ENCODE data around the gene PAPSS2. TPM values are rescaled to one million over a fixed set of nuclear protein-coding genes. Genes with fewer than 3 reads are reported as not detected.

Gene PAPSS2
- total and polyA plus RNA-seq, 2 donors (not counting 3 experiments of a cell fraction or from before 2014, with no cell fraction given), result 27.9 to 82.6 TPM

DNA sequence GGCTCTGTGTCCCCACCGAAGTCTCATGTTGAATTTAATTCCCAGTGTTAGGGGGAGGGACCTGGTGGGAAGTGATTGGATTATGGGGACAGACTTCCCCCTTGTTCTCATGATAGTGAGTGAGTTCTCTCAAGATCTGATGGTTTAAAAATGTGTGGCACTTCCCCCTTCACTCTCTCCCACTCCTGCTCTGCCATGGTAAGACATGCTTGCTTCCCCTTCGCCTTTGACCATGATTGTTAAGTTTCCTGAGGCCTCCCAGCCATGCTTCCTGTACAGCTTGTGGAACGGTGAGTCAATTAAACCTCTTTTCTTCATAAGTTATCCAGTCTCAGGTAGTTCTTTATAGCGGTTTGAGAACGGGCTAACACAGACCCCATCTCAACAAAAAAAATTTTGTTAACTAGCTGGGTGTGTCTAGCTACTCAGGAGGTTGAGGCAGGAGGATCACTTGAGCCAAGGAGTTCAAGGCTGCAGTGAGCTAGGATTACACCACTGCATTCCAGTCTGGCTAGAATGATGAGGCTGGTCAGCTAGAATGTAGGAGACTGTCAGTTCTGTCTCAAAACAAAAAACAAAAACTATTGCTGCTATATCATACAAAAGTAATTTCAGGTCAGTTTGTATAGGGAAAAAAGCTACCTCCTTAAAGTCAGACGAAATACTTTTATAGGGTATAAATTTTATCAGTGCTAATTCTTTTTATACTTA lies 100.7 kb downstream of the PAPSS2 start:
- ChIA-PET POLR2A (interaction anchor here (0.6 kb wide), 1 partner anchor 15 kb away, joined by 6 read pairs; no protein-coding TSS in a partner anchor), CTCF (interaction anchor here (0.6 to 3.8 kb wide), 9 partner anchors 10 to 103 kb away, joined by 3 to 23 read pairs (median 6); no protein-coding TSS in a partner anchor)
- dilution Hi-C loops (cut with MboI; ENCODE audit: extremely low pct_ligation_motif_present, low sequenced_read_pairs), result no loop called here
- TSS peak; percentile 85 for BruUV-seq (replicated peaks)
- H3K9me3 ChIP-seq (replicated peaks; ENCODE audit: control insufficient read depth, insufficient read depth, low read length), result no peaks in the 10 kb centered on the region
- peak; percentile 79 for DNase-seq (ENCODE audit: low read depth, low spot score)
- no peaks in the 10 kb centered on the region for H3K27me3 ChIP-seq (ENCODE audit: control insufficient read depth in 2 of 2, insufficient read depth in 2 of 2, low read length in 2 of 2)
- H3K4me3 ChIP-seq (replicated peaks in 1 of 3; ENCODE audit: insufficient read depth in 1 of 3, low read depth in 1 of 3, low read length in 3 of 3), result peak overlapping the region in 1 of 3 experiments; percentile 27
- TF ChIP-seq POLR2AphosphoS5 (IDR thresholded peaks at IDR 0.05; ENCODE audit: insufficient read depth, low read depth, low read length) (peak; percentile 47), FOS (IDR thresholded peaks at IDR 0.05; ENCODE audit: borderline replicate concordance, insufficient read depth, low read length) (peak; percentile 23), MYC (IDR thresholded peaks at IDR 0.05; ENCODE audit: low read depth, low read length) (no peak)
- peak overlapping the region; percentile 4 for H3K9ac ChIP-seq (replicated peaks; ENCODE audit: extremely low read depth, insufficient read depth, low read length)
- H3K27ac ChIP-seq (ENCODE audit: insufficient read depth, low read depth, low read length), result peak overlapping the region; percentile 81
- no peaks in the 10 kb centered on the region for H3K79me2 ChIP-seq (ENCODE audit: control insufficient read depth, insufficient read depth, low read length)
- H3K9me1 ChIP-seq (replicated peaks; ENCODE audit: control insufficient read depth, extremely low read depth, insufficient read depth, low read length), result peaks cover 2% of the 10 kb centered on the region
- H3K4me1 ChIP-seq (ENCODE audit: control insufficient read depth, extremely low read depth, insufficient read depth, low read length), result peaks cover 29% of the 10 kb centered on the region
- no peaks in the 10 kb centered on the region for H4K20me1 ChIP-seq (replicated peaks; ENCODE audit: control insufficient read depth, extremely low read depth, insufficient read depth, low read length)
- H3K4me2 ChIP-seq (ENCODE audit: insufficient read depth, low read length), result peak overlapping the region; percentile 70
- peak overlapping the region; percentile 61 for H2AFZ ChIP-seq (ENCODE audit: low read depth, low read length)
- H3K36me3 ChIP-seq (ENCODE audit: control insufficient read depth in 2 of 2, extremely low read depth in 1 of 2, insufficient read depth in 2 of 2, low read length in 2 of 2), result peaks cover 0 to 2% of the 10 kb centered on the region in 2 experiments
- FAIRE-seq, result peak; percentile 96
- intact Hi-C loops (cut with micrococcal nuclease), result no loop called here

DNA sequence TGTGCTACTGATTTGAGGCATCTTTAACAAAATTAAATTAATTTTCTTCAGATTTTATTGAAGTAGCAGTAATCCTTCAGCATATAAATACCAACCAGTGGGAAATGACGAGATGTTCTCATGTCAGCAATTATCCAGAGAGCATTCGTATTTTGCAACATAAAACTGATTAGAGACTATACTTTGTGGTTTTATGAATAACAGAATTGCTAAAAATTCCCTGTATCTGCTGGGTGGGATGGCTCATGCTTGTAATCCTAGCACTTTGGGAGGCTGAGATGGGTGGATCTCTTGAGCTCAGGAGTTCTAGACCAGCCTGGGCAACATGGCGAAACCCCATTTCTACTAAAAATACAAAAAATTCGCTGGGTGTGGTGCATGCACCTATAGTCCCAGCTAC lies 101.5 kb downstream of the PAPSS2 start:
- Histone ChIP-seq H3K79me2 (ENCODE audit: control insufficient read depth, insufficient read depth, low read length) (no peaks in the 10 kb centered on the region), H3K36me3 (ENCODE audit: control insufficient read depth in 2 of 2, extremely low read depth in 1 of 2, insufficient read depth in 2 of 2, low read length in 2 of 2) (peaks cover 0 to 5% of the 10 kb centered on the region in 2 experiments), H3K27me3 (ENCODE audit: control insufficient read depth in 2 of 2, insufficient read depth in 2 of 2, low read length in 2 of 2) (no peaks in the 10 kb centered on the region), H3K9me1 (replicated peaks; ENCODE audit: control insufficient read depth, extremely low read depth, insufficient read depth, low read length) (peaks cover 2% of the 10 kb centered on the region), H3K27ac (ENCODE audit: insufficient read depth, low read depth, low read length) (peak overlapping the region; percentile 81), H3K4me2 (ENCODE audit: insufficient read depth, low read length) (no peak overlapping the region), H3K9me3 (replicated peaks; ENCODE audit: control insufficient read depth, insufficient read depth, low read length) (no peaks in the 10 kb centered on the region), H4K20me1 (replicated peaks; ENCODE audit: control insufficient read depth, extremely low read depth, insufficient read depth, low read length) (no peaks in the 10 kb centered on the region), H3K9ac (replicated peaks; ENCODE audit: extremely low read depth, insufficient read depth, low read length) (no peak overlapping the region), H2AFZ (ENCODE audit: low read depth, low read length) (no peak overlapping the region), H3K4me3 (replicated peaks in 1 of 3; ENCODE audit: insufficient read depth in 1 of 3, low read depth in 1 of 3, low read length in 3 of 3) (no peak overlapping the region), H3K4me1 (ENCODE audit: control insufficient read depth, extremely low read depth, insufficient read depth, low read length) (peaks cover 29% of the 10 kb centered on the region)
- BruUV-seq (replicated peaks), result no TSS peak
- TF ChIP-seq JUN (IDR thresholded peaks at IDR 0.05; ENCODE audit: borderline replicate concordance, insufficient read depth, insufficient read length, low read depth), result no peak
- TF ChIP-seq, protein P1, sequence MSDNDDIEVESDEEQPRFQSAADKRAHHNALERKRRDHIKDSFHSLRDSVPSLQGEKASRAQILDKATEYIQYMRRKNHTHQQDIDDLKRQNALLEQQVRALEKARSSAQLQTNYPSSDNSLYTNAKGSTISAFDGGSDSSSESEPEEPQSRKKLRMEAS (IDR thresholded peaks at IDR 0.05; ENCODE audit: insufficient read depth, insufficient read length), result no peak
- no peak for TF ChIP-seq POLR2A (IDR thresholded peaks at IDR 0.05; ENCODE audit: low read depth, low read length)
- no peak for TF ChIP-seq FOS (IDR thresholded peaks at IDR 0.05; ENCODE audit: borderline replicate concordance, insufficient read depth, low read length)
- TF ChIP-seq EZH2 (IDR thresholded peaks at IDR 0.05; ENCODE audit: borderline replicate concordance, low read depth, low read length, severe bottlenecking), result no peak
- TF ChIP-seq POLR2AphosphoS5 (IDR thresholded peaks at IDR 0.05; ENCODE audit: insufficient read depth, low read depth, low read length), result no peak
- DNase-seq (ENCODE audit: low read depth, low spot score) (no peak), FAIRE-seq (no peak)
- dilution Hi-C loops (cut with MboI; ENCODE audit: extremely low pct_ligation_motif_present, low sequenced_read_pairs), result no loop called here
- ChIA-PET POLR2A (no interaction called here), CTCF (interaction anchor here (0.6 to 3.8 kb wide), 7 partner anchors 11 to 104 kb away, joined by 3 to 23 read pairs (median 6); no protein-coding TSS in a partner anchor)
- intact Hi-C loops (cut with micrococcal nuclease), result no loop called here

Data from endothelial cell of umbilical vein (primary cell).